Glutamatergic neuron (in vitro differentiated cells): ENCODE measurements around the gene DOP1B. TPM values are rescaled to one million over a fixed set of nuclear protein-coding genes. Genes with fewer than 3 reads are reported as not detected.
"Not testable (repeated sequence)": the region's sequence is repeated elsewhere in the genome, so short reads cannot be mapped to it uniquely, and the experiment has no call there.

Source experiments
- DNase-seq: peaks from one replicate; pipeline ENCODE4 v3.0.0; 2022
- H3K27ac Mint-ChIP-seq: one replicate; pipeline ENCODE4 v1.8.0; 2020; ENCODE audit warnings: mild to moderate bottlenecking, mixed read lengths, inconsistent platforms; ENCODE audit not compliant: unreplicated experiment
- H3K27me3 Mint-ChIP-seq: one replicate; pipeline ENCODE4 v1.8.0; 2020; ENCODE audit warnings: mild to moderate bottlenecking, moderate library complexity, mixed read lengths, inconsistent platforms; ENCODE audit not compliant: unreplicated experiment
- H3K36me3 Mint-ChIP-seq: one replicate; pipeline ENCODE4 v1.8.0; 2020; ENCODE audit warnings: mild to moderate bottlenecking, mixed read lengths, inconsistent platforms; ENCODE audit not compliant: unreplicated experiment
- H3K4me1 Mint-ChIP-seq: one replicate; pipeline ENCODE4 v1.8.0; 2020; ENCODE audit warnings: mild to moderate bottlenecking, low read depth, mixed read lengths, inconsistent platforms; ENCODE audit not compliant: unreplicated experiment
- H3K4me3 Mint-ChIP-seq: one replicate; pipeline ENCODE4 v1.8.0; 2020; ENCODE audit warnings: mild to moderate bottlenecking, mixed read lengths, inconsistent platforms; ENCODE audit not compliant: unreplicated experiment
- H3K9me3 Mint-ChIP-seq: one replicate; pipeline ENCODE4 v1.8.0; 2020; ENCODE audit warnings: mild to moderate bottlenecking, moderate library complexity, mixed read lengths, inconsistent platforms; ENCODE audit not compliant: unreplicated experiment
- CTCF ChIP-seq: fragments of 200-600 bp; sonication (generic); IDR thresholded peaks from one replicate; pipeline ENCODE4 v1.5.0; 2021; ENCODE audit not compliant: partially characterized antibody, unreplicated experiment
- total RNA-seq: library from RNA; stranded (reverse); fragmentation: NEBNext Ultra II Directional; extraction: Animal tissue kit (Norgen Biotek cat#: 25700); gene quantifications from one replicate; pipeline ENCODE4 v1.2.1, GENCODE V29; 2021; ENCODE audit not compliant: unreplicated experiment

Gene DOP1B
- total RNA-seq, 1 donor from 2014 or later, result 37.8 TPM

DNA sequence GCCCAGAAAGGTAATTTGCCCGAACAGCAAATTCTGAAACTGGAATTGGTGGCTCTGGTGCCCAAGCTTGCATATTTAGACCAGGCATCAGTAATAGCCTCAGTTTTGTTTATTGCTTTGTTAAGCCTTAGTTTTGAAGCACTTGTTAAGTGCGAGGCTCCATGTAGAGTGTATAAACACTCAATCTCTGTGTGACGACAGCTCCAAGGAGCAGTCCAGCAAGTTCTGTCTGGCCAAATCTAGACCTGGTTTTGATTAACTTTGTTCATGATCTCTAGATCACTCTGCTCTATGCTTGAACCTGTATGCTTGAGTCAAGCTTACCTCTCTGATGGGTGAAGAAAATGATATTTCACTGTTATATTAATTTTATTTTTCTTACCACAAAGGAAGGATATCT, 37.4 kb downstream of the DOP1B start:
- Mint-ChIP-seq H3K9me3 (no peaks in the 10 kb centered on the region), H3K4me1 (peaks cover 2% of the 10 kb centered on the region), H3K27me3 (no peaks in the 10 kb centered on the region), H3K4me3 (no peak overlapping the region), H3K27ac (no peak overlapping the region), H3K36me3 (peaks cover 5% of the 10 kb centered on the region)
- TF ChIP-seq CTCF, result no peak
- DNase-seq, result no peak

- no peak for DNase-seq
- H3K27ac Mint-ChIP-seq, result no peak overlapping the region
- no peak for TF ChIP-seq CTCF
- no peaks in the 10 kb centered on the region for H3K9me3 Mint-ChIP-seq
- H3K4me3 Mint-ChIP-seq, result no peak overlapping the region
- no peaks in the 10 kb centered on the region for H3K27me3 Mint-ChIP-seq
- peaks cover 2% of the 10 kb centered on the region for H3K4me1 Mint-ChIP-seq
- peaks cover 11% of the 10 kb centered on the region for H3K36me3 Mint-ChIP-seq
These were observed 39.0 kb downstream of the DOP1B start for GRCh38 chr21:36195613-36196012.

GRCh38 chr21:36199021-36199420, 42.4 kb downstream of the DOP1B start:
- no peak overlapping the region for H3K4me3 Mint-ChIP-seq
- peaks cover 2% of the 10 kb centered on the region for H3K4me1 Mint-ChIP-seq
- no peak overlapping the region for H3K27ac Mint-ChIP-seq
- H3K36me3 Mint-ChIP-seq, result peaks cover 11% of the 10 kb centered on the region
- peaks cover 2% of the 10 kb centered on the region for H3K9me3 Mint-ChIP-seq
- no peak for TF ChIP-seq CTCF
- no peak for DNase-seq
- H3K27me3 Mint-ChIP-seq, result peaks cover 4% of the 10 kb centered on the region

DNA sequence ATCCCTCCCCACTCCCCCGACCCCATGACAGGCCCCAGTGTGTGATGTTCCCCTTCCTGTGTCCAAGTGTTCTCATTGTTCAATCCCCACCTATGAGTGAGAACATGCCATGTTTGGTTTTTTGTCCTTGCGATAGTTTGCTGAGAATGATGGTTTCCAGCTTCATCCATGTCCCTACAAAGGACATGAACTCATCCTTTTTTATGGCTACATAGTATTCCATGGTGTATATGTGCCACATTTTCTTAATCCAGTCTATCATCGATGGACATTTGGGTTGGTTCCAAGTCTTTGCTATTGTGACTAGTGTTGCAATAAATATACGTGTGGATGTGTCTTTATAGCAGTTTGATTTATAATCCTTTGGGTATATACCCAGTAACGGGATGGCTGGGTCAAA, 43.0 kb downstream of the DOP1B start:
- H3K27me3 Mint-ChIP-seq, DNase-seq, H3K4me1 Mint-ChIP-seq, H3K9me3 Mint-ChIP-seq, H3K27ac Mint-ChIP-seq, H3K4me3 Mint-ChIP-seq: not testable (repeated sequence)
- H3K36me3 Mint-ChIP-seq, result peaks cover 11% of the 10 kb centered on the region

GRCh38 chr21:36200081-36200561, 43.5 kb downstream of the DOP1B start:
- Mint-ChIP-seq H3K36me3 (peaks cover 11% of the 10 kb centered on the region), H3K9me3 (peaks cover 2% of the 10 kb centered on the region), H3K27ac (no peak overlapping the region), H3K4me1 (peaks cover 2% of the 10 kb centered on the region), H3K27me3 (peaks cover 4% of the 10 kb centered on the region), H3K4me3 (no peak overlapping the region)
- TF ChIP-seq CTCF, result no peak
- DNase-seq, result no peak
